B cell (primary cell): ENCODE measurements around the gene RNF8. TPM values are rescaled to one million over a fixed set of nuclear protein-coding genes. Genes with fewer than 3 reads are reported as not detected.
"Not testable (repeated sequence)": the region's sequence is repeated elsewhere in the genome, so short reads cannot be mapped to it uniquely, and the experiment has no call there.

Source experiments
- ATAC-seq: fragments of 200-7000 bp; cut with Tn5 transposase; one replicate; pipeline ENCODE4 v1.10.0; 2021; ENCODE audit warnings: low read depth, mild to moderate bottlenecking, moderate number of reproducible peaks, moderate library complexity
- CTCF ChIA-PET: fragments of 350-600 bp; sonication (Branson Sonifier 250); formaldehyde crosslinking; loops from one replicate; lab custom pipeline; 2021; ENCODE audit warnings: antibody characterized with exemption, inconsistent platforms; lab: Charles Lee
- POLR2A ChIA-PET: fragments of 350-600 bp; sonication (Branson Sonifier 250); formaldehyde crosslinking; loops from one replicate; lab custom pipeline; 2021; ENCODE audit warnings: antibody characterized with exemption; lab: Charles Lee
- DNase-seq: peaks from one replicate; pipeline ENCODE4 v3.0.0; 2013
- H2AFZ ChIP-seq: 2 replicates; pipeline ENCODE4 v1.6.1; 2012; ENCODE audit warnings: mild to moderate bottlenecking, low read depth, low read length; ENCODE audit not compliant: insufficient read depth, poor library complexity, severe bottlenecking
- H3K27ac ChIP-seq, 2 donors: 1 replicate in 1 of 2; 2 replicates in 1 of 2; pipeline ENCODE4 v1.5.1; 2012 to 2013; ENCODE audit warnings: low read length in 2 of 2, mild to moderate bottlenecking in 2 of 2, moderate library complexity in 1 of 2
- H3K27me3 ChIP-seq, 4 experiments: fragments of 200-600 bp in 1 of 4; sonication (generic) in 1 of 4; replicated peaks in 1 of 4; 1 replicate in 2 of 4; 2 replicates in 2 of 4; pipeline versions ENCODE4 v1.6.1 to v1.7.0; 2013 to 2016; ENCODE audit warnings: low read length in 3 of 4, mild to moderate bottlenecking in 2 of 4, mixed read lengths in 1 of 4, moderate library complexity in 1 of 4; ENCODE audit not compliant: insufficient read depth in 4 of 4, control insufficient read depth in 3 of 4; ENCODE audit errors: control extremely low read depth in 1 of 4
- H3K36me3 ChIP-seq, 2 experiments: replicated peaks in 1 of 2; 1 replicate in 1 of 2; 2 replicates in 1 of 2; pipeline versions ENCODE4 v1.6.1 to v1.7.1; 2013; ENCODE audit warnings: low read length in 1 of 2; ENCODE audit not compliant: insufficient read depth in 2 of 2, control insufficient read depth in 1 of 2; ENCODE audit errors: control extremely low read depth in 1 of 2, extremely low read depth in 1 of 2
- H3K4me1 ChIP-seq, 2 donors: fragments of 200-600 bp in 1 of 2; sonication (generic) in 1 of 2; 1 replicate in 1 of 2; 2 replicates in 1 of 2; pipeline versions ENCODE4 v1.5.1 to v1.6.1; 2013 to 2017; ENCODE audit warnings: low read length in 2 of 2; ENCODE audit not compliant: control insufficient read depth in 2 of 2, insufficient read depth in 2 of 2
- H3K4me2 ChIP-seq: replicated peaks from 2 replicates; pipeline ENCODE3; 2012; ENCODE audit warnings: mild to moderate bottlenecking, low read depth, low read length; ENCODE audit not compliant: poor library complexity, severe bottlenecking
- H3K4me3 ChIP-seq, 5 experiments: fragments of 200-600 bp in 1 of 5; sonication (generic) in 1 of 5; 1 replicate in 3 of 5; 2 replicates in 2 of 5; pipeline versions ENCODE4 v1.5.1 to v1.7.0; 2011 to 2016; ENCODE audit warnings: low read length in 4 of 5, mild to moderate bottlenecking in 4 of 5, low read depth in 2 of 5, control low read depth in 1 of 5, moderate library complexity in 1 of 5; ENCODE audit not compliant: insufficient read depth in 1 of 5; ENCODE audit errors: control extremely low read depth in 1 of 5, extremely low read depth in 1 of 5
- H3K79me2 ChIP-seq: fragments of 200-600 bp; sonication (generic); one replicate; pipeline ENCODE4 v1.6.0; 2016; ENCODE audit warnings: low read length; ENCODE audit not compliant: control insufficient read depth, insufficient read depth
- H3K9ac ChIP-seq: fragments of 200-600 bp; sonication (generic); 2 replicates; pipeline ENCODE4 v1.6.1; 2017; ENCODE audit warnings: mild to moderate bottlenecking, low read length, moderate library complexity
- H3K9me3 ChIP-seq, 3 donors: one replicate each; pipeline versions ENCODE4 v1.6.1 to v1.7.1; 2013; ENCODE audit warnings: low read length in 2 of 3; ENCODE audit not compliant: control insufficient read depth in 2 of 3, insufficient read depth in 1 of 3; ENCODE audit errors: control extremely low read depth in 1 of 3
- H4K20me1 ChIP-seq: 2 replicates; pipeline ENCODE4 v1.6.0; 2012; ENCODE audit warnings: mild to moderate bottlenecking, low read length; ENCODE audit not compliant: insufficient read depth, control insufficient read depth, poor library complexity, severe bottlenecking
- H3K27ac Mint-ChIP-seq: one replicate; pipeline ENCODE4 v1.8.0; 2021; ENCODE audit warnings: mixed read lengths
- H3K27me3 Mint-ChIP-seq: one replicate; pipeline ENCODE4 v1.8.0; 2021; ENCODE audit warnings: mixed read lengths
- H3K4me1 Mint-ChIP-seq: one replicate; pipeline ENCODE4 v1.8.0; 2021; ENCODE audit warnings: mixed read lengths
- H3K4me3 Mint-ChIP-seq: one replicate; pipeline ENCODE4 v1.8.0; 2021; ENCODE audit warnings: mixed read lengths
- H3K9me3 Mint-ChIP-seq: one replicate; pipeline ENCODE4 v1.8.0; 2022; ENCODE audit warnings: mixed read lengths; ENCODE audit not compliant: insufficient read depth
- CTCF ChIP-seq: fragments of 200-600 bp; IDR thresholded peaks from one replicate; pipeline ENCODE4 v1.8.0; 2022; ENCODE audit warnings: antibody characterized with exemption, mild to moderate bottlenecking
- EZH2 ChIP-seq: IDR thresholded peaks from 2 replicates; pipeline ENCODE4 v1.6.1; 2012; ENCODE audit warnings: borderline replicate concordance, low read depth, mild to moderate bottlenecking, moderate library complexity, low read length; ENCODE audit not compliant: insufficient read depth, poor library complexity, severe bottlenecking
- WGBS: methylation state at CpG from one replicate; pipeline ENCODE4 v1.1.5; 2013; ENCODE audit warnings: missing lambda C conversion rate; ENCODE audit not compliant: insufficient coverage; 5-methylcytosine and 5-hydroxymethylcytosine counted together
- intact Hi-C: fragments of 100-400 bp; cut with micrococcal nuclease; formaldehyde crosslinking; loops from one replicate; pipeline ENCODE4 v1.10.0; 2022
- polyA plus RNA-seq: library from polyadenylated mRNA; depleted of rRNA; stranded (reverse); fragments of >200 nt; gene quantifications from 2 replicates; pipeline ENCODE4 v1.2.3, GENCODE V29; 2012
- total RNA-seq, 2 donors: library from RNA; stranded (reverse); fragments of 120-200 nt in 1 of 2; gene quantifications; 1 replicate in 1 of 2; 2 replicates in 1 of 2; pipeline versions ENCODE4 v1.2.3 to v1.2.4, GENCODE V29; 2013 to 2022

The RNF8 gene
- total and polyA plus RNA-seq, 2 donors (not counting 1 experiment from before 2014, with no cell fraction given): 5.3 to 16.9 TPM

DNA sequence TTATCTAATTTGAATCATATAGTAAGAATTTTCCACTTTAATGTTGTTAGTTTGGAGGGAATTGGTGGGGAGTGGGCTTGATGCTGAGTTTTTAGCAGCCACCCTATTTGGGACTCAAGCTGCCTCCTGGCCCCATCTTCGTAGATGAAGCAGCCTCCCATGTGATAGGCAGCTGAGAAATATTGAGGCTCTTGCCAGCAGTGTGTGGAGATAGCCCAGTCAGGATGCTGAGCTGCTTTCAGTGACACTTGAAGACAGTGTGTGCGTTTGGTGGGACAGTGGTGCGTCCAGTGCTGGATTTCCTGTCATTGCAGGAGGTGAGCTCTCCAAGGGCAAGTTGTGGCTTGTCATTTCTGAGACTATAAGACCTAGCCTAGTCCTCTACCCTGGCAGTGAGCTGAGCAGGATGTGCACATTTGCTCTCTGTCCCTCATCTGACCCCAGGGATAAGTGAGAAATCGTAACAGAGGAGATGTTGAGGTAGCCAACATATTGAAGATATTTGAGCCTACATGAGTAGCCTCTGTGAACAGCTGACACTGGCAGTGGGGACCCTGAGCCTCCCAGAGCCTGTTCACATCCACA, 47.9 kb upstream of the RNF8 start:
- H3K4me3 ChIP-seq: no peak overlapping the region
- CTCF ChIA-PET: interaction anchor here (1.5 kb wide), 1 partner anchor 20 kb away, joined by 4 read pairs; no protein-coding TSS in a partner anchor
- peaks cover 9 to 25% of the 10 kb centered on the region in 2 experiments for H3K36me3 ChIP-seq
- TF ChIP-seq CTCF: no peak
- TF ChIP-seq EZH2: no peak
- no peak overlapping the region for H3K4me2 ChIP-seq
- no peak for DNase-seq
- Mint-ChIP-seq H3K27me3 (no peaks in the 10 kb centered on the region), H3K9me3 (no peaks in the 10 kb centered on the region), H3K4me1 (peaks cover 10% of the 10 kb centered on the region), H3K27ac (no peak overlapping the region), H3K4me3 (no peak overlapping the region)
- H2AFZ ChIP-seq: no peak overlapping the region
- 96% methylated on average over 2 of the region's 4 CpGs for WGBS
- H3K79me2 ChIP-seq: no peaks in the 10 kb centered on the region
- intact Hi-C loops: no loop called here
- no peak overlapping the region for H3K27ac ChIP-seq
- no peaks in the 10 kb centered on the region for H3K9me3 ChIP-seq
- no peaks in the 10 kb centered on the region for H3K27me3 ChIP-seq
- ATAC-seq: no peak
- H3K9ac ChIP-seq: no peak overlapping the region
- H3K4me1 ChIP-seq: peaks cover 0 to 8% of the 10 kb centered on the region in 2 donors
- POLR2A ChIA-PET: no interaction called here
- H4K20me1 ChIP-seq: no peaks in the 10 kb centered on the region

GRCh38 chr6:37306624-37307222, 47.1 kb upstream of the RNF8 start:
- no peak for ATAC-seq
- H3K27ac ChIP-seq: no peak overlapping the region
- no peak overlapping the region for H3K9ac ChIP-seq
- no peaks in the 10 kb centered on the region for H3K27me3 ChIP-seq
- no peak overlapping the region for H2AFZ ChIP-seq
- POLR2A ChIA-PET: no interaction called here
- Mint-ChIP-seq H3K9me3 (no peaks in the 10 kb centered on the region), H3K4me3 (no peak overlapping the region), H3K4me1 (peaks cover 10% of the 10 kb centered on the region), H3K27ac (no peak overlapping the region), H3K27me3 (no peaks in the 10 kb centered on the region)
- H4K20me1 ChIP-seq: no peaks in the 10 kb centered on the region
- H3K4me1 ChIP-seq: peaks cover 0 to 8% of the 10 kb centered on the region in 2 donors
- 83% methylated on average over 1 of the region's 4 CpGs for WGBS
- no peak overlapping the region for H3K4me2 ChIP-seq
- H3K79me2 ChIP-seq: no peaks in the 10 kb centered on the region
- intact Hi-C loops: no loop called here
- H3K36me3 ChIP-seq: peaks cover 6 to 25% of the 10 kb centered on the region in 2 experiments
- CTCF ChIA-PET: interaction anchor here (1.5 to 3.8 kb wide), 2 partner anchors 18 to 19 kb away, joined by 4 to 18 read pairs; no protein-coding TSS in a partner anchor
- no peaks in the 10 kb centered on the region for H3K9me3 ChIP-seq
- DNase-seq: no peak
- TF ChIP-seq EZH2: no peak
- TF ChIP-seq CTCF: no peak
- H3K4me3 ChIP-seq: no peak overlapping the region

GRCh38 chr6:37307484-37307883, 46.3 kb upstream of the RNF8 start:
- H2AFZ ChIP-seq, H3K27ac Mint-ChIP-seq, POLR2A ChIA-PET, H3K27ac ChIP-seq, H3K27me3 ChIP-seq, H3K4me3 ChIP-seq, H3K4me1 ChIP-seq, ATAC-seq, H3K9ac ChIP-seq, H3K9me3 Mint-ChIP-seq, H3K4me3 Mint-ChIP-seq, H3K4me2 ChIP-seq, H3K9me3 ChIP-seq, H3K27me3 Mint-ChIP-seq, H3K79me2 ChIP-seq, intact Hi-C loops, H3K4me1 Mint-ChIP-seq, DNase-seq, H4K20me1 ChIP-seq: not testable (repeated sequence)
- CTCF ChIA-PET: interaction anchor here (3.8 kb wide), 1 partner anchor 17 kb away, joined by 18 read pairs; no protein-coding TSS in a partner anchor
- 97% methylated on average over 7 of the region's 10 CpGs for WGBS
- peaks cover 3 to 21% of the 10 kb centered on the region in 2 experiments for H3K36me3 ChIP-seq
